NOMO-1 (cell line): ENCODE measurements around the gene HDGFL2.

Source experiments
- DNase-seq, 2 experiments: peaks; one replicate each; lab custom pipeline; 2025; ENCODE audit not compliant: unreplicated experiment in 2 of 2; lab: John Stamatoyannopoulos, UW

The HDGFL2 gene

DNA sequence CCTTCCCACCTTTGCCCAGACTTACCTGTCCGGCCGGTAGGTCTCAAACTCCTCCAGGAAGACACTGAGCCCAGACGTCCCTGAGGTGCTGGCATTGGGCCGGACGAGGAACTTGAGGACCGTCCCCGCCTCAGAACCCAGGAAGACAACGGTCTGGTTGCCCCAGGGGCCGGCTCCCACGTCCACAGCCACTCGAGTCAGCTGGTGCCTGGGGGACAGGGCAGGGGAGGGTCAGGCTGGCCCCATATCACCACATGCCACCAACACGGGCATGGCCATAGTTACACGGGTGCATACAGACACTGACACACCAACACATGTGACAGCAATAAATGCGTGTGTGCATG, 76.1 kb downstream of the HDGFL2 start:
- DNase-seq, result no peak

DNA sequence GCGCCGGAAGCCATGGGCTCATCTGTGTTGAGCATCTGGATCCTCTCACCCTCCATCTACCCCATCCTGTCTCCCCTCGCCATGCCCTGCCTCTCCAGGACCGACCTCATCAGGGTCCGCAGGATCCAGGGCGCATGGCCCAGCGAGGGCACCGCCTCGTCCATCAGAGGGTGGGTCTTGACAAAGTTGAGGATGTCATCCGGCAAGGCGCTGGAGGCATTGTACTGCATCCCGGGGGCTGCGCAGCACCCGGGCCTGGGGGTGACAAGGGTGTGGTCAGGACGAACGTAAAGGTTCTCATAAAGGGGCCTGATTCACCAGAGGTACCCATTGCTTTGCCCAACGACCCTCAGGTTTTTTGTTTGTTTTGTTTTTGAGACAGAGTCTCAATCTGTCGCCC, 77.9 kb downstream of the HDGFL2 start:
- DNase-seq, result no peak

DNA sequence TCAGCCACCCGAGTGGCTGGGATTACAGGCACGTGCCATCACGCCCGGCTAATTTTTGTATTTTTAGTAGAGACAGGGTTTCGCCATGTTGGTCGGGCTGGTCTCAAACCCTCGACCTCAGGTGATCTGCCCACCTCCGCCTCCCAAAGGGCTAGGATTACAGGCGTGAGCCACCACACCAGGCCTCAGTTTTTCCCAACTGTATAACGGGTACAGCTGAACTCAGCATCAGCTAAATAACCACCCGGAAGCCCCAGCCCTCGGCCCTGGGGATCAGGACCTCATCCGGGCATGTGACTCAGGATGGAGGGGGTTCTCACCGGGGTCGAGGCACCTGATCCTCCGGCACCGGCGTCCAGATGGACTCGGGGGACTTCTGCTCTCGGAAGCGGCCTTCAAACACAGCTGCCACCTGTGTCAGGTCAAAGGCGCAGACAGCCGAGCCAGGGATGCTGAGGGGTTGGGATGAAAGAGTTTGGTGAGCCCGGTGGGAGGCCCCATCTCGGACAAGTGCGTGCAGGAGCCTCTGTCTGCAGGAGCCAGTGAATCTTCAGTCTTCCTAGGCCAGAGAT, 78.5 kb downstream of the HDGFL2 start:
- no peak for DNase-seq
